Keratinocyte (primary cell): Measurements from ENCODE around the gene DLX4. TPM values are rescaled to one million over a fixed set of nuclear protein-coding genes. Genes with fewer than 3 reads are reported as not detected.

ENCODE experiments used
- DNase-seq: peaks from one replicate; pipeline ENCODE4 v3.0.0-alpha.2; 2011; ENCODE audit warnings: low read depth, missing footprints, low spot score
- FAIRE-seq: peaks from 2 replicates; lab custom pipeline; 2011; peaks lifted over from hg19 to GRCh38; lab: Jason Lieb, UNC
- H2AFZ ChIP-seq: 2 replicates; pipeline ENCODE4 v1.6.0; 2012; ENCODE audit warnings: low read length, control low read depth, inconsistent platforms; ENCODE audit not compliant: control insufficient read depth
- H3K27ac ChIP-seq: 2 replicates; pipeline ENCODE4 v1.5.1; 2011; ENCODE audit warnings: low read length; ENCODE audit not compliant: control insufficient read depth, insufficient read depth
- H3K27me3 ChIP-seq: 3 replicates; pipeline ENCODE4 v1.6.0; 2011; ENCODE audit warnings: low read length; ENCODE audit not compliant: control insufficient read depth, insufficient read depth; ENCODE audit errors: extremely low read depth
- H3K36me3 ChIP-seq, 2 experiments: 2 replicates in 1 of 2; 3 replicates in 1 of 2; pipeline ENCODE4 v1.5.1; 2011; ENCODE audit warnings: low read length in 2 of 2, mild to moderate bottlenecking in 1 of 2; ENCODE audit not compliant: control insufficient read depth in 2 of 2, insufficient read depth in 2 of 2; ENCODE audit errors: extremely low read depth in 1 of 2
- H3K4me1 ChIP-seq: 3 replicates; pipeline ENCODE4 v1.5.1; 2011; ENCODE audit warnings: low read length; ENCODE audit not compliant: control insufficient read depth, insufficient read depth; ENCODE audit errors: extremely low read depth
- H3K4me2 ChIP-seq: 3 replicates; pipeline ENCODE4 v1.6.0; 2011; ENCODE audit warnings: low read depth, low read length; ENCODE audit not compliant: control insufficient read depth, insufficient read depth; ENCODE audit errors: extremely low read depth
- H3K4me3 ChIP-seq, 3 experiments: fragments of 200-600 bp in 1 of 3; sonication (generic) in 1 of 3; 2 replicates in 2 of 3; 3 replicates in 1 of 3; pipeline ENCODE4 v1.5.1; 2011 to 2016; ENCODE audit warnings: low read length in 3 of 3, mild to moderate bottlenecking in 3 of 3, control low read depth in 2 of 3, inconsistent platforms in 1 of 3, low read depth in 1 of 3, mixed read lengths in 1 of 3, mixed run types in 1 of 3, moderate library complexity in 1 of 3; ENCODE audit not compliant: control insufficient read depth in 2 of 3, insufficient read depth in 2 of 3; ENCODE audit errors: extremely low read depth in 1 of 3
- H3K79me2 ChIP-seq: 2 replicates; pipeline ENCODE4 v1.6.0; 2012; ENCODE audit warnings: low read length; ENCODE audit not compliant: control insufficient read depth, insufficient read depth
- H3K9ac ChIP-seq: 3 replicates; pipeline ENCODE4 v1.6.0; 2011; ENCODE audit warnings: low read length; ENCODE audit not compliant: control insufficient read depth, insufficient read depth; ENCODE audit errors: extremely low read depth
- H3K9me1 ChIP-seq: 3 replicates; pipeline ENCODE4 v1.6.0; 2011; ENCODE audit warnings: low read length; ENCODE audit not compliant: control insufficient read depth, insufficient read depth; ENCODE audit errors: extremely low read depth
- H3K9me3 ChIP-seq: 2 replicates; pipeline ENCODE4 v1.5.1; 2012; ENCODE audit warnings: low read depth, low read length; ENCODE audit not compliant: control insufficient read depth
- H4K20me1 ChIP-seq: 3 replicates; pipeline ENCODE4 v1.6.0; 2011; ENCODE audit warnings: low read length; ENCODE audit not compliant: control insufficient read depth, insufficient read depth; ENCODE audit errors: extremely low read depth
- EZH2 ChIP-seq: IDR thresholded peaks from one replicate; pipeline ENCODE4 v1.6.1; 2012; ENCODE audit warnings: inconsistent platforms, mild to moderate bottlenecking, low read length, moderate library complexity
- dilution Hi-C: fragments of 300-500 bp; cut with MboI; formaldehyde crosslinking; loops from one replicate; pipeline ENCODE4 v1.7.0; 2020; ENCODE audit warnings: low sequenced_read_pairs; ENCODE audit not compliant: extremely low pct_ligation_motif_present
- polyA plus RNA-seq, 5 experiments: library from polyadenylated mRNA; depleted of rRNA in 3 of 5; stranded (reverse) in 3 of 5; stranded (forward) in 1 of 5; unstranded in 1 of 5; fragments of >200 nt; gene quantifications; 1 replicate in 1 of 5; 2 replicates in 3 of 5; 3 replicates in 1 of 5; pipeline versions ENCODE4 v1.2.1 to v1.2.3, GENCODE V29; 2011 to 2012; ENCODE audit warnings: missing spikeins in 2 of 5, low read depth in 1 of 5, low replicate concordance in 1 of 5
- TF ChIP-seq, protein P1 (sequence below), 3 experiments: IDR thresholded peaks in 1 of 3; conservative IDR thresholded peaks in 1 of 3; optimal IDR thresholded peaks in 1 of 3; 2 replicates in 2 of 3; 3 replicates in 1 of 3; pipeline versions ENCODE3 to v1.5.1; 2011; ENCODE audit warnings: low read length in 3 of 3, mild to moderate bottlenecking in 3 of 3, moderate library complexity in 2 of 3, control low read depth in 1 of 3, inconsistent platforms in 1 of 3; ENCODE audit not compliant: insufficient read depth in 2 of 3; ENCODE audit errors: extremely low read depth in 1 of 3

Gene DLX4
- polyA plus RNA-seq, 1 donor (not counting 4 experiments of a cell fraction or from before 2014, with no cell fraction given), result 0.18 TPM

DNA sequence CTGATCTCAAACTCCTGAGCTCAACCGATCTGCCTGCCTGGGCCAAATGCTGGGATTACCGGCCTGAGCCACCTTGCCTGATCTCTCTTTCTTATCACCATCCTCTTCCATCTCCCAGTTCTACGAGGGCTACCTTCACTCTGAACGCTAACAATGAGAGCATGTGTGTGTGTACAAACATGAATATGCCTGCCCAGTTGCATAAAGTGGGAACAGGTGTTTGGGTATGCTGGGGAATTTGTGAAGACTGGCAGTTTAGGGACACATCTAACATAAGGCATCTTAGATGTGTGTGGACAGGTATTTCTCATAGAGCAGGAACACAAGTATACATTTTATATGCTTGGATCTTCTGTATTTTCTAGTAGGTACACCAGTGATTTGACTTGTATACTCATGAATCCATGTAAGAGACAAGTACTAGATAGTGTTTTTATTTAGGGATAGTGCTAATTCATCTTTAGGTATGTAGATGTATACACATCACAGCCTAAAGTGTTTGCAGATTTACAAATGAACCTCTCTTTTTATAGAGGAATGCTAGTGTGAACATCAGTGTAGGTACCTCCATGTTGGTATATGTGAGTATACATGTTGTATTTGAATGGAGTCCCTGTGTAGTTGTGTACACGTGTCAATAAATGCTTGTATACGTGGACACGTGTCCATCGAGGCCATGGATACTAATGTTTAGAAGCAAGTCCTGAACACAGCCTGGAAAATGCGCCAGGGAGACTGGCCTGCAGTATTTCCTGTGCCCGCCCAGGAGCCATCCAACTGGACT, 1.2 kb upstream of the DLX4 start:
- H2AFZ ChIP-seq, result no peak overlapping the region
- peak overlapping the region; percentile 5 for H3K27ac ChIP-seq
- H3K27me3 ChIP-seq, result peaks cover 88% of the 10 kb centered on the region
- dilution Hi-C loops, result no loop called here
- H3K4me1 ChIP-seq, result peaks cover 7% of the 10 kb centered on the region
- H3K4me2 ChIP-seq, result peak overlapping the region; percentile 94
- H4K20me1 ChIP-seq, result no peaks in the 10 kb centered on the region
- no peak for DNase-seq
- no peaks in the 10 kb centered on the region for H3K79me2 ChIP-seq
- H3K9me3 ChIP-seq, result no peaks in the 10 kb centered on the region
- TF ChIP-seq, protein P1, sequence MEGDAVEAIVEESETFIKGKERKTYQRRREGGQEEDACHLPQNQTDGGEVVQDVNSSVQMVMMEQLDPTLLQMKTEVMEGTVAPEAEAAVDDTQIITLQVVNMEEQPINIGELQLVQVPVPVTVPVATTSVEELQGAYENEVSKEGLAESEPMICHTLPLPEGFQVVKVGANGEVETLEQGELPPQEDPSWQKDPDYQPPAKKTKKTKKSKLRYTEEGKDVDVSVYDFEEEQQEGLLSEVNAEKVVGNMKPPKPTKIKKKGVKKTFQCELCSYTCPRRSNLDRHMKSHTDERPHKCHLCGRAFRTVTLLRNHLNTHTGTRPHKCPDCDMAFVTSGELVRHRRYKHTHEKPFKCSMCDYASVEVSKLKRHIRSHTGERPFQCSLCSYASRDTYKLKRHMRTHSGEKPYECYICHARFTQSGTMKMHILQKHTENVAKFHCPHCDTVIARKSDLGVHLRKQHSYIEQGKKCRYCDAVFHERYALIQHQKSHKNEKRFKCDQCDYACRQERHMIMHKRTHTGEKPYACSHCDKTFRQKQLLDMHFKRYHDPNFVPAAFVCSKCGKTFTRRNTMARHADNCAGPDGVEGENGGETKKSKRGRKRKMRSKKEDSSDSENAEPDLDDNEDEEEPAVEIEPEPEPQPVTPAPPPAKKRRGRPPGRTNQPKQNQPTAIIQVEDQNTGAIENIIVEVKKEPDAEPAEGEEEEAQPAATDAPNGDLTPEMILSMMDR (optimal IDR thresholded peaks at IDR 0.05 in 1 of 3, IDR thresholded peaks at IDR 0.05 in 1 of 3, conservative IDR thresholded peaks at IDR 0.05 in 1 of 3; ENCODE audit: extremely low read depth in 1 of 3, insufficient read depth in 2 of 3, low read length in 3 of 3), result no peak
- peak; percentile 53 for TF ChIP-seq EZH2
- H3K9ac ChIP-seq, result peak overlapping the region; percentile 44
- H3K36me3 ChIP-seq, result no peaks in the 10 kb centered on the region
- no peaks in the 10 kb centered on the region for H3K9me1 ChIP-seq
- FAIRE-seq, result peak; percentile 58
- peak overlapping the region; percentile 13 to 68 (median 19) for H3K4me3 ChIP-seq

DNA sequence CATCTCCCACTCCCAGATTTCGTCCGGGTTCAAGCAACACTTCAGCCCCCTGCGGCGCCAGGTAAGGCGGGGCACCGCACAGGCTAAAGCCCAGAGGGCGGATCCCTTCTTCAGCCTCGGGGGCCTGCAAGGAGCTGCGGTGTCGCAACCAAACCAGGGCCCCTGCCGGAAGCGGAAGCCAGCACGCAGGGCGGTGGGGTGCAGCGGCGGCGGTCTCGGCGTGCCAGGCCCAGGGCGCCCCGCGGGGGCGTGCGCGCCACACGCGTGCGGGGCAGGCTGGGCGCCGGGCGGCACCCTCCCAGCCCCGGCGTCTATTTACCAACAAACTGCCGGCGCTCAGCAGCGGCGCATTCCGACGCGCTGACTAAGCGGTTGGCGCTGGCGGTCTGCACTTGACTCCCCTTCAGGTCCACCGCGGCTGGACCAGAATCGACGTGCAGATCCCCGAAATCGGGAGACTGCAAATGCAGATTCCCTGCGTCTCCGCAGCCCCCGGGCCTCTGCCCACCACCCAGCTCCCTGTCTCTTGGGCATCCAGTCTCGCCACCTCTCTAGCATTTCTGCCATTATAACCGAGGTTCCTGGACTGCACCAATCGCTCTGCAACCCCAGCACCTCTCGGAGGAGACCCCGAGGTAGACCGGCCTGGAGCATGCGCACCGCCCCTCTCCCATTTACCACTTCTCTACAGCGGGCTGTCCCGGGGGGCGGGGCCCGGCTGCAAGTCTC, 421 bp upstream of the DLX4 start:
- H3K9me3 ChIP-seq, result no peaks in the 10 kb centered on the region
- H3K4me3 ChIP-seq, result peak overlapping the region; percentile 32 to 68 (median 63)
- no peaks in the 10 kb centered on the region for H3K36me3 ChIP-seq
- H3K4me1 ChIP-seq, result peaks cover 10% of the 10 kb centered on the region
- peaks cover 90% of the 10 kb centered on the region for H3K27me3 ChIP-seq
- DNase-seq, result no peak
- no peaks in the 10 kb centered on the region for H3K9me1 ChIP-seq
- peak overlapping the region; percentile 57 for H3K9ac ChIP-seq
- H3K4me2 ChIP-seq, result peak overlapping the region; percentile 94
- peak overlapping the region; percentile 5 for H3K27ac ChIP-seq
- no peak for FAIRE-seq
- no peak overlapping the region for H2AFZ ChIP-seq
- TF ChIP-seq EZH2, result no peak
- TF ChIP-seq, protein P1 (optimal IDR thresholded peaks at IDR 0.05 in 1 of 3, IDR thresholded peaks at IDR 0.05 in 1 of 3, conservative IDR thresholded peaks at IDR 0.05 in 1 of 3; ENCODE audit: extremely low read depth in 1 of 3, insufficient read depth in 2 of 3, low read length in 3 of 3), result peak in 1 of 3 experiments; percentile 34
- dilution Hi-C loops, result no loop called here
- no peaks in the 10 kb centered on the region for H3K79me2 ChIP-seq
- H4K20me1 ChIP-seq, result no peaks in the 10 kb centered on the region
